Activated CD4-positive, alpha-beta memory T cell treated with anti-CD3 and anti-CD28 coated beads for 36 hours (primary cell): ENCODE measurements around the gene COMMD1. TPM values are rescaled to one million over a fixed set of nuclear protein-coding genes. Genes with fewer than 3 reads are reported as not detected.
"Not testable (repeated sequence)": the region's sequence is repeated elsewhere in the genome, so short reads cannot be mapped to it uniquely, and the experiment has no call there.

ENCODE experiments used
- CTCF ChIA-PET: fragments of 350-600 bp; sonication (Branson Sonifier 250); formaldehyde crosslinking; loops from one replicate; lab custom pipeline; 2021; ENCODE audit warnings: antibody characterized with exemption, inconsistent platforms; lab: Charles Lee
- POLR2A ChIA-PET: fragments of 350-600 bp; sonication (Branson Sonifier 250); formaldehyde crosslinking; loops from one replicate; lab custom pipeline; 2021; ENCODE audit warnings: antibody characterized with exemption; lab: Charles Lee
- DNase-seq: peaks from one replicate; pipeline ENCODE4 v3.0.0-alpha.2; 2020
- H3K27ac Mint-ChIP-seq: one replicate; pipeline ENCODE4 v1.8.0; 2021; ENCODE audit warnings: mixed read lengths
- H3K27me3 Mint-ChIP-seq: one replicate; pipeline ENCODE4 v1.8.0; 2021; ENCODE audit warnings: mixed read lengths
- H3K36me3 Mint-ChIP-seq: one replicate; pipeline ENCODE4 v1.8.0; 2021; ENCODE audit warnings: mixed read lengths
- H3K4me1 Mint-ChIP-seq: one replicate; pipeline ENCODE4 v1.8.0; 2021; ENCODE audit warnings: low read depth, mixed read lengths
- H3K4me3 Mint-ChIP-seq: one replicate; pipeline ENCODE4 v1.8.0; 2021; ENCODE audit warnings: mild to moderate bottlenecking, mixed read lengths
- H3K9me3 Mint-ChIP-seq: one replicate; pipeline ENCODE4 v1.8.0; 2021; ENCODE audit warnings: mixed read lengths
- intact Hi-C: fragments of 100-400 bp; cut with micrococcal nuclease; formaldehyde crosslinking; loops from one replicate; pipeline ENCODE4 v1.15.1; 2023
- total RNA-seq, 2 experiments: library from RNA; stranded (reverse); gene quantifications; one replicate each; pipeline ENCODE4 v1.2.3, GENCODE V29; 2021

The COMMD1 gene
- 10 to 100 TPM; 33.0 to 33.8 TPM for total RNA-seq

DNA sequence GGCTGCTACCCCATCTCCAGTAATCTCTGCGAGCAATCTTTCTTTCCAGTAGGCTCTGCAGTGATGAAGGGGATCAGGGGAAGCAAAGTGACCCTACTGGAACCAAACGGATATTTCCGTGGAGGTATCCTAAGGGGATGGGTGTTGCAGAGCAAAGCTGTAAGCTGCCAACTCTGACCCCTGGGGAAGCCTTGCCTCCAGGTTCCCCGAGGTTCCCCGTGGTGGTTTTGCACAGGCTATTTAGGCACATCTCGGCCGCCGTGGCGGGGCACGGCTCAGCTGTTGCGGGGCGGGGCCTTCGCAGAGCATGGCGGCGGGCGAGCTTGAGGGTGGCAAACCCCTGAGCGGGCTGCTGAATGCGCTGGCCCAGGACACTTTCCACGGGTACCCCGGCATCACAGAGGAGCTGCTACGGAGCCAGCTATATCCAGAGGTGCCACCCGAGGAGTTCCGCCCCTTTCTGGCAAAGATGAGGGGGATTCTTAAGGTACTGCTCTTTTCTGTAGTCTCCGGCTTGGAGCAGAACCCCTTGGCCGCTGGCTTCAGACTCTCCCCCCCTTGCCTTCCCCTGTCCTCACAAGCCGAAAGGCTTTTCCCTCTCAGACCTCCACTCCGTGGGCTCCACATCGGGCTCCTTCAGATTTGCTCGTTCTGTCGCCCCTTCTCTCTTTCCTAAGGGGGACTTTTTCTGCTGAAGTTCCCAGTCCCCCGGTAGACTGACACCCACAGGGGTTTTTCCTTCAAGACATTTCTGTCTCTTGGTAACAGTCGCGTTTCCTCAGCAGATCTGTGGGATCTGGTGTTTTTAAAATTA is at the start of gene COMMD1:
Gene COMMD1 (plus strand): TSS at position 303 of the 814 bp plus-strand sequence. CDS start 5 bp downstream, at position 308.
- H3K4me1 Mint-ChIP-seq, result peaks cover 19% of the 10 kb centered on the region
- intact Hi-C loops, result loop anchor here (1.0 to 5.0 kb wide), 4 partner anchors 17 to 402 kb away; partner anchors contain the start of genes B3GNT2 and CCT4
- H3K36me3 Mint-ChIP-seq, result no peaks in the 10 kb centered on the region
- POLR2A ChIA-PET, result no interaction called here
- no peaks in the 10 kb centered on the region for H3K9me3 Mint-ChIP-seq
- H3K27ac Mint-ChIP-seq, result peak within 1 kb of the TSS; percentile 56
- DNase-seq, result peak; percentile 91
- no peaks in the 10 kb centered on the region for H3K27me3 Mint-ChIP-seq
- CTCF ChIA-PET, result interaction anchor here (0.7 to 1.4 kb wide), 3 partner anchors 11 to 19 kb away, joined by 4 read pairs; no protein-coding TSS in a partner anchor
- H3K4me3 Mint-ChIP-seq, result peak within 1 kb of the TSS; percentile 93

DNA sequence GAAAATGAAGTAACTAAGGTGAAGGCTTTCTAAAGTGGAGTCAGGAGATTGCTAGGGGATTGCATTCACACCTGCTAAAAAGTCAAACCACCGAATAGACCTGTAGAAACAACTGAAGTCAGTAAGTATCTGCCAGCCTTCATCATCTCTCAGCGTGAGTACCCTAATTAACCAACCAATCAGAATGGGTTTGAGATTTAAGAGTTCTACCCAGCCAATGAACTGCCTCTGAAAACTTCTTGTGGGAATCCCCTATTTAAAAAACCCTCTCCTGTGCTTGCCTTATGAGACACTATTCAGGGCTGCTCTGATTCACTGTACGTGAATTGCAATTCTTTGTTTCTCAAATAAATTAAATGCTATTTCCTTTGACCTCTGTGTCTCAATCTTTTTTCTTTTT is 48.2 kb upstream of the COMMD1 start:
- H3K4me1 Mint-ChIP-seq, result peaks cover 19% of the 10 kb centered on the region
- CTCF ChIA-PET, result no interaction called here
- H3K9me3 Mint-ChIP-seq, result peaks cover 2% of the 10 kb centered on the region
- POLR2A ChIA-PET, result no interaction called here
- no peaks in the 10 kb centered on the region for H3K27me3 Mint-ChIP-seq
- peaks cover 21% of the 10 kb centered on the region for H3K36me3 Mint-ChIP-seq
- H3K4me3 Mint-ChIP-seq, result no peak overlapping the region
- H3K27ac Mint-ChIP-seq, result no peak overlapping the region
- DNase-seq, result no peak
- intact Hi-C loops, result loop anchor here (10.0 kb wide), 1 partner anchor 162 kb away; no protein-coding TSS in a partner anchor

DNA sequence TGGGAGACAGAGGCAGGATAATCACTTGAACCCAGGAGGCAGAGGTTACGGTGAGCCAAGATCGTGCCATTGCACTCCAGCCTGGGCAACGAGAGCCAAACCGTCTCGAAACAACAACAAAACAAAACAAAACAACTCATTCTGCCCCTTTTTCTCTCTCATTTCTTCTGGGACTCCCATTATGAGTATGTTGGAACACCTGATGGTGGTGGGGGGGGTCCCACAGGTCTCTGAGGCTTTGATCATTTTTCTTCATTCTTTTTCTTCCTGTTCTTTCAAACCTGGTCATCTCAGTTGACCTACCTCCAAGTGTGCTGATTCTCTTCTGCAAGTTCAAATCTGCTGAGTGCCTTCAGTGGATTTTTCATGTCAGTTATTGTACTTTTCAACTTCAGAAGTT is 43.4 kb upstream of the COMMD1 start:
- peaks cover 6% of the 10 kb centered on the region for H3K9me3 Mint-ChIP-seq
- DNase-seq, result no peak
- H3K36me3 Mint-ChIP-seq, result peaks cover 56% of the 10 kb centered on the region
- H3K4me3 Mint-ChIP-seq, result no peak overlapping the region
- H3K4me1 Mint-ChIP-seq, result peaks cover 2% of the 10 kb centered on the region
- no peaks in the 10 kb centered on the region for H3K27me3 Mint-ChIP-seq
- ChIA-PET CTCF (no interaction called here), POLR2A (no interaction called here)
- H3K27ac Mint-ChIP-seq, result no peak overlapping the region
- intact Hi-C loops, result no loop called here

DNA sequence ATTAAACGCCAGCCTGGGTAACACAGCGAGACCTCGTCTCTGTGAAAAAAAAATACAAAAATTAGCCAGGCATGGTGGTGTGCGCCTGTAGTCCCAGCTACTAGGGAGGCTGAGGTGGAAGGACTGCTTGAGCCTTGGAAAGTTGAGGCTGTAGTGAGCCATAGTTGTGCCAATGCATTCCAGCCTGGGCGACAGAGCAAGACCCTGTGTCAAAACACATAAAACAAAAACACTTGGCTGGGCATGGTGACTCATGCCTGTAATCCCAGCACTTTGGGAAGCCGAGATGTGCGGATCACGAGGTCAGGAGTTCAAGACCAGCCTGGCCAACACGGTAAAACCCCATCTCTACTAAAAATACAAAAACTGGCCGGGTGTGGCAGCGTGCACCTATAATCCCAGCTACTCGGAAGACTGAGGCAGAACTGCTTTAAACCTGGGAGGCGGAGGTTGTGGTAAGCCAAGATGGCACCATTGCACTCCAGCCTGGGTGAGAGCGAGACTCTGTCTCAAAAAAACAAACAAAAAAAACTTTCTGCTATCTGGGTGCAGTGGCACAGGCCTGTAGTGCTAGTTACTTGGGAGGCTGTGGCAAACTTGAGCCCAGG is 38.9 kb upstream of the COMMD1 start:
- POLR2A ChIA-PET, result interaction anchor here (0.7 kb wide), 1 partner anchor 12 kb away, joined by 3 read pairs; no protein-coding TSS in a partner anchor
- H3K27me3 Mint-ChIP-seq, intact Hi-C loops, H3K4me1 Mint-ChIP-seq, H3K9me3 Mint-ChIP-seq, CTCF ChIA-PET, DNase-seq, H3K27ac Mint-ChIP-seq, H3K4me3 Mint-ChIP-seq: not testable (repeated sequence)
- H3K36me3 Mint-ChIP-seq, result peaks cover 64% of the 10 kb centered on the region

DNA sequence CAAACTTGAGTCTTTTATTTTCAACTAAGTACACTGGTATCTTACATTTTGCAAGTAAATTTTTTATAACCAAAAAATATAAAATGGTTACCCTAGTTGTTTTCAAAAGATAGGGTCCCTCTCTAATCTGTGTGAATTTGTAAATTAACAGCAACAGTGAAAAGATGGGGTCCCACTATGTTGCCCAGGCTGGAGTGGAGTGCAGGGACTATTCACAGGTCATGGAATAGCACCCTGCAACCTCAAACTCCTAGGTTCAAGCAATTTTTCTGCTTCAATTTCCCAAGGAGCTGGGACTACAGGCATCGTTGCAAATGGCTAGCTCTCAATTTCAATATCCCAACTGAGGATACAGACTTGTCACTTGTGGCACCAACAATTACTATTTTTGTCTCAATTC is 29.1 kb upstream of the COMMD1 start:
- intact Hi-C loops, result no loop called here
- H3K27ac Mint-ChIP-seq, result no peak overlapping the region
- POLR2A ChIA-PET, result no interaction called here

DNA sequence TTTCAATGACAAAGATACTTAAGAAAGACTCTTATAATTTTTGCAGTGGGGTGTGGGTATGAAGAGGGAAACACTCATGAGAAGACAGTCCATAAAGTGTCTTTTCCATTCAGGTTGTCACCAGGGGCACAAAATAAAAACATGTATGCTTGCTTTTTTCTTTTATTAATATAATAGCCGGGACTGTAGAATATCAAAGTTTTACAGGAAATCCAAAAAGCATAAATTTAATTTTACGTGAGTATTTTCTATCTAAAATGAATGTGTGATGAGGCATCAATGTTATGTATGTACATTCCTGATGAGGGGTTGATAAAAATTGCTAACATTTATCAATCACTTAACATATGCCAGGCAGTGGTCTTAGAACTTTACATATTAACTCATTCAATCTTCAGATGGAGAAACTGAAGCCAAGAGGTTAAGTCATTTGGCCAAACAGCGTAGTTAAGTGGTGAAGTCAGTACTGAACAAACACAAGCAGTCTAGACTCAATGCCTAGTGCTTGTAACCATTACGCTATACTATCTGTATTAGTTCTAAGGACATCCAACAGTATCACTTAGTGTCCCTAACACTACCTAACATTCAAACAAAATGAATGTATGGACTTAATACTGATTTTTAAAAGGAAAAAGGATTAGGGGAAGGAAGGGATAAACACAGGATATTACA is 27.8 kb upstream of the COMMD1 start:
- Mint-ChIP-seq H3K27ac (no peak overlapping the region), H3K4me3 (no peak overlapping the region), H3K9me3 (no peaks in the 10 kb centered on the region), H3K27me3 (no peaks in the 10 kb centered on the region), H3K36me3 (peaks cover 52% of the 10 kb centered on the region), H3K4me1 (no peaks in the 10 kb centered on the region)
- ChIA-PET POLR2A (no interaction called here), CTCF (no interaction called here)
- DNase-seq, result no peak
- intact Hi-C loops, result no loop called here

More for the DNA sequence above, 29.1 kb upstream of the COMMD1 start:
- H3K4me1 Mint-ChIP-seq, result no peaks in the 10 kb centered on the region
- DNase-seq, result no peak
- peaks cover 54% of the 10 kb centered on the region for H3K36me3 Mint-ChIP-seq
- CTCF ChIA-PET, result no interaction called here
- H3K4me3 Mint-ChIP-seq, result no peak overlapping the region
- no peaks in the 10 kb centered on the region for H3K27me3 Mint-ChIP-seq
- no peaks in the 10 kb centered on the region for H3K9me3 Mint-ChIP-seq

DNA sequence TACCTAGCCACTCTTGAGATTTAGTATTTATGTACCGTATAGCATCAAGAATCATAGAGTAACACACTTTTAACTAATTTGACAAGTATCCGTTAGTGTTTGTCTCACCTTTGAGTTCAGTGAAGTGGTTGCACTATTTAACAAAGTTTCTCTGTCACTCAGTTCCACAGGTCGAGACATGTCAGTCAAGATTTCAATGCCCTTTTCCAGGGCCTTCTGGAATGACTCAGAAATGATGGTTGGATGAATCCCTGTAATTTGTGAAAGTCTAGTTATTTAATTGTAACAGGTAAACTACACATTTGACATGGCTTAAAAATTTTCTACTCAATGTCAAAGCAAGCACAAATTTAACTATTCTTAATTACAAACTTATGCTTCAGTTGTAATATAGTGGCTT is 26.7 kb upstream of the COMMD1 start:
- H3K36me3 Mint-ChIP-seq, result peaks cover 54% of the 10 kb centered on the region
- CTCF ChIA-PET, result no interaction called here

DNA sequence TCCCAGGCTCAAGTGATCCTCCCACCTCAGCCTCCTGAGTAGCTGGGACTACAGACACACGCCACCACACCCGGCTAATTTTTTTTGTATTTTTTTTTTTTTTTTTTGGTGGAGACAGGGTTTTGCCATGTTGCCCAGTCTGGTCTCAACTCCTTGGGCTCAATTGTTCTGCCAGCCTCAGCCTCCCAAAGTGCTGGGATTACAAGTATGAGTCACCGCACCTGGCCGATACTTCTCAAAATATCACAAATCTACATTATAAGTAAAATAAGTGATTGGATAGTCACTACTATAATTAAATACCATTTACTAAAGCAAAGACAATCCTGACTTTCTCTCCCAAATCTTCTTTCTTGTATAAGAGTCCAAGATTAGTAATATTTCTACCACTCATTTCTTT is 26.1 kb upstream of the COMMD1 start:
- H3K4me3 Mint-ChIP-seq, CTCF ChIA-PET, H3K27ac Mint-ChIP-seq, H3K27me3 Mint-ChIP-seq, POLR2A ChIA-PET, H3K4me1 Mint-ChIP-seq, intact Hi-C loops, DNase-seq, H3K9me3 Mint-ChIP-seq: not testable (repeated sequence)
- peaks cover 49% of the 10 kb centered on the region for H3K36me3 Mint-ChIP-seq

More for the DNA sequence above, 26.7 kb upstream of the COMMD1 start:
- H3K9me3 Mint-ChIP-seq, result no peaks in the 10 kb centered on the region
- POLR2A ChIA-PET, result no interaction called here
- DNase-seq, result no peak
- H3K27ac Mint-ChIP-seq, result no peak overlapping the region
- H3K27me3 Mint-ChIP-seq, result no peaks in the 10 kb centered on the region
- intact Hi-C loops, result no loop called here
- H3K4me3 Mint-ChIP-seq, result no peak overlapping the region
- H3K4me1 Mint-ChIP-seq, result no peaks in the 10 kb centered on the region

DNA sequence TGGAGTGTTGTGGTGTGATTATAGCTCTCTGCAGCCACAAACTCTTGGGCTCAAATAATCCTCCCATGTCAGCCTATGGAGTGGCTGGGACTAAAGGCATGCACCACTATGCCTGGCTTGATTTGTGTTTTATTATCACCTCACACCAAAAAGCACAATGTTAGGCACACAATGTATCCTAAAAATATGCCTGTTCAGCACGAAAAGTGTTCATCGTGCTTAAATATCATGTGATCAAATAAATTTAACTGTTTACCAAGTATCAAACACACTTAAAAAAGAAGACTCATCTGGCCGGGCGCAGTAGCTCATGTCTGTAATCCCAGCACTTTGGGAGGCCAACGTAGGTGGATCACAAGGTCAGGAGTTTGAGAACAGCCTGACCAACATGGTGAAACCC is 22.6 kb upstream of the COMMD1 start:
- intact Hi-C loops, result loop anchor here (10.0 kb wide), 1 partner anchor 188 kb away; no protein-coding TSS in a partner anchor
- Mint-ChIP-seq H3K27me3 (no peaks in the 10 kb centered on the region), H3K4me3 (no peak overlapping the region), H3K27ac (no peak overlapping the region), H3K9me3 (no peaks in the 10 kb centered on the region), H3K36me3 (peaks cover 54% of the 10 kb centered on the region), H3K4me1 (peaks cover 20% of the 10 kb centered on the region)
- DNase-seq, result no peak
- POLR2A ChIA-PET, result interaction anchor here (0.6 kb wide), 1 partner anchor 701 kb away, joined by 3 read pairs; no protein-coding TSS in a partner anchor
- CTCF ChIA-PET, result no interaction called here

DNA sequence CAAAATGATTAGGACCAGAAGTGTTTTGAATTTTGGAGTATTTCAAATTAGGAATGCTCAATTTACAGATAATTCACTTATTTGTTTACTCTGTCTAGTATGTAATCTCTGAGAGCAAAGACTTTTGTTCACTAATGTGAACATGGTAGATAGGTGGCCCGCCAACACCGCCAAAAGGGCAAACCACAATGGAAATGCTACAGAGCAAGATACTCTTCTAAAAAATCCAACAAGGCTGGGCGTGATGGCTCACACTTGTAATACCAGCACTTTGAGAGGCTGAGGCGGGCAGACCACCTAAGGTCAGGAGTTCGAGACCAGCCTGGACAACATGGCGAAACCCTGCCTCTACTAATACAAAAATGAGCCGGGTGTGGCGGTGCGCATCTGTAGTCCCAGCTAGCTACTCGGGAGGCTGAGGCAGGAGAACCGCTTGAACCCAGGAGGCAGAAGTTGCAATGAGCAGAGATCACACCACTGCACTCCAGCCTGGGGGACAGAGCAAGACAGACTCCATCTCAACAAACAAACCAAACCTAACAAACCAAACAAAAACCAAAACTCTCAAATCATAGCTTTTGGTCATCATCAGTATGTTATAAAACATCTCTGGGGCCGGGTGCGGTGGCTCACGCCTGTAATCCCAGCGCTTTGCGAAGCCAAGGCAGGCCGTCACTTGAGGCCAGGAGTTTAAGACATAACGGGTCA is 19.4 kb upstream of the COMMD1 start:
- H3K4me1 Mint-ChIP-seq, result peaks cover 26% of the 10 kb centered on the region
- CTCF ChIA-PET, result interaction anchor here (1.4 kb wide), 1 partner anchor 19 kb away, joined by 4 read pairs; the partner anchor contains the start of gene COMMD1
- peak overlapping the region; percentile 99 for H3K4me3 Mint-ChIP-seq
- no peaks in the 10 kb centered on the region for H3K9me3 Mint-ChIP-seq
- H3K27me3 Mint-ChIP-seq, result no peaks in the 10 kb centered on the region
- intact Hi-C loops, result loop anchor here (5.0 to 10.0 kb wide), 3 partner anchors 124 to 1956 kb away; partner anchors contain the start of gene UGP2
- peaks cover 43% of the 10 kb centered on the region for H3K36me3 Mint-ChIP-seq
- POLR2A ChIA-PET, result interaction anchor here (1.0 to 1.1 kb wide), 2 partner anchors 15 to 122 kb away, joined by 3 read pairs; no protein-coding TSS in a partner anchor
- peak overlapping the region; percentile 99 for H3K27ac Mint-ChIP-seq
- DNase-seq, result no peak

DNA sequence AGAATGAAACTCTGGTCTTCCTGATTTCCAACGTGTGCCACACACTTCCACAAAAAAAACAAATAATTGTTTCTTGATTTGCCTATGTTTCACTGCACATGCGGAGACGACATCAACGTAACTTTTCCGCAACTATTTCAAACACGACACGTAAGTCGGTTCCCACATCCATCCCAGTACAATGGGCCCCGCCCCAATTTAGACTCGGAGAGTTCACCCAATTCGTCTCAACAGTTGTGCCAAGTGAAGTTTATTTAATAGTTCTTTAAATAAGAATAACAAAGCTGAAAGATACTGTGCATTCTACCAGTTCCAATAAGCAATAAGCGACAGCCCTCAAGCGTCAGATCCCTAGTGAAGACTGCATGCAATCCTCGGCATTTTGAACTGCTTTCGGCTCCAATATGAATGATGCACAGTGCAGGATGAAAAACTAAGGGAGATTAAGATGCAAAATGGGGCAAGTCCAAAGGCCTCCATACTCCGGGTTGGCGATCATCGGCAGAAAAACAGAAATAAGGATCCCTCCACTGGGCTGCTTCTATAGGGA is 17.7 kb upstream of the COMMD1 start:
- Mint-ChIP-seq H3K27me3 (no peaks in the 10 kb centered on the region), H3K4me3 (peak overlapping the region; percentile 99), H3K27ac (peak overlapping the region; percentile 99), H3K9me3 (no peaks in the 10 kb centered on the region), H3K36me3 (peaks cover 34% of the 10 kb centered on the region), H3K4me1 (peaks cover 26% of the 10 kb centered on the region)
- POLR2A ChIA-PET, result no interaction called here
- CTCF ChIA-PET, result no interaction called here
- DNase-seq, result peak; percentile 39
- intact Hi-C loops, result loop anchor here (1.0 to 10.0 kb wide), 7 partner anchors 18 to 1955 kb away; partner anchors contain the start of genes COMMD1, FAM161A, UGP2 and XPO1
